Astrocyte of the spinal cord (primary cell): ENCODE results near the gene PACSIN1.

Experiments used
- DNase-seq: peaks from one replicate; pipeline ENCODE4 v3.0.0; 2011; ENCODE audit warnings: low read depth, low spot score
- H3K4me3 ChIP-seq: 2 replicates; pipeline ENCODE4 v1.5.1; 2011; ENCODE audit warnings: low read depth, mild to moderate bottlenecking, low read length, moderate library complexity
- CTCF ChIP-seq: IDR thresholded peaks from 2 replicates; pipeline ENCODE4 v1.5.1; 2012; ENCODE audit warnings: low read depth, mild to moderate bottlenecking, low read length, inconsistent platforms
- in situ Hi-C: cut with HindIII; loops from 2 replicates; pipeline ENCODE4 v1.10.0; 2017; ENCODE audit warnings: low sequenced_read_pairs

Gene PACSIN1

GRCh38 chr6:34526992-34527728 lies 61.3 kb downstream of the PACSIN1 start:
- in situ Hi-C loops, result no loop called here
- peak; percentile 74 for TF ChIP-seq CTCF
- peak; percentile 89 for DNase-seq
- peak overlapping the region; percentile 19 for H3K4me3 ChIP-seq

- H3K4me3 ChIP-seq, result no peak overlapping the region
- no peak for TF ChIP-seq CTCF
- in situ Hi-C loops, result no loop called here
- no peak for DNase-seq
These were observed 62.1 kb downstream of the PACSIN1 start for GRCh38 chr6:34527751-34528670.

GRCh38 chr6:34528996-34529664 lies 63.3 kb downstream of the PACSIN1 start:
- no peak for DNase-seq
- no peak overlapping the region for H3K4me3 ChIP-seq
- no peak for TF ChIP-seq CTCF
- in situ Hi-C loops, result no loop called here

DNA sequence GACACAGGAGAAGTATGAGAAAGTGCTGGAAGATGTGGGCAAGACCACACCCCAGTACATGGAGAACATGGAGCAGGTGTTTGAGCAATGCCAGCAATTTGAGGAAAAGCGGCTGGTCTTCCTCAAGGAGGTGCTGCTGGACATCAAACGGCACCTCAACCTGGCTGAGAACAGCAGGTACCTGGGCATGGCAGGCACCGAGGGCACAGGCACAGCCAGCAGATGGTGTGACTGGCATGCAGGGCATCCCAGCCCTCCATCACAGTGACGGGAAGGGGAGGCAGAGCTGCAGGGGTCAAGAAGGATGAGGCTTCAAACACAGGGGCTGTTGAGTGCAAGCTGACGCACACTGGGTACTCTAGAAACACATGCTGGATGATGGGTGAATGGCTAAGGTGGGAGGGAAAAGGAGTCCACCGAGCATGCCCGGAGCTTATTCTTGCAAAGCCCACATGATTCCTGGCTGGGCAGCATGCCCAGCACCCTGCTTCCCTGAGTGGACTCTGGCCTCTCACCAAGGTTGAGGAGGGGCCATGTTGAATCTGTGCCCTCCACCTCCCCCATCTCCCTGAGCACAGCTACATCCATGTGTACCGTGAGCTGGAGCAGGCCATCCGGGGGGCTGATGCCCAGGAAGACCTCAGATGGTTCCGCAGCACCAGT lies 63.9 kb downstream of the PACSIN1 start:
- no peak for DNase-seq
- no peak for TF ChIP-seq CTCF
- in situ Hi-C loops, result no loop called here
- H3K4me3 ChIP-seq, result no peak overlapping the region

DNA sequence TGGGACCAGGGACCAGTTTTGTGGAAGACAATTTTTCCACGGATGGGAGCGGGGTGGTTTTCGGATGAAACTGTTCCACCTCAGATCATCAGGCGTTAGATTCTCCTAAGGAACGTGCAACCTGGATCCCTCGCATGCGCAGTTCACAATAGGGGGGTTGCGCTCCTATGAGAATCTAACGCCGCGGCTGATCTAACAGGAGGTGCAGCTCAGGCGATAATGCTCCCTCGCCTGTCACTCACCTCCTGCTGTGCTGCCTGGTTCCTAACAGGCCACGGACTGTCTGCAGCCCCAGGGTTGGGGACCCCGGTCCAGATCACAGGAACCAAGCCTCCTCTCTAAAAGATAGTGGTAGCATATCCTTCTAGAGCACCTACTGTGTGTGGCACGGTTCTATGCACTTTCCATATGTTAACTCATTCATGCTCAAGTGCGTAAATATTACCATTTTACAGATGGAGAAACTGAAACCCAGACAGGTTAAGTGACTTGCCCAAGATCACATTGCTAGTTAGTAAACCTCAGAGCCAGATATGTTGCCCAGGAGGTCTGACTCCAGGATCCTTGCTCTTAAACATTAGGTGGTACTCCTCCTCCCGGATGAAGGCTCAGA lies 65.0 kb downstream of the PACSIN1 start:
- in situ Hi-C loops, result no loop called here
- no peak overlapping the region for H3K4me3 ChIP-seq
- TF ChIP-seq CTCF, result no peak
- no peak for DNase-seq
